Upper lobe of left lung (tissue), 6 donors: Measurements from ENCODE around the gene GUCA2B. TPM values are rescaled to one million over a fixed set of nuclear protein-coding genes. Genes with fewer than 3 reads are reported as not detected.

Experiments
- ATAC-seq, 2 donors: fragments of 200-7000 bp; cut with Tn5 transposase; one replicate each; pipeline ENCODE4 v1.9.1; 2022; ENCODE audit warnings: mild to moderate bottlenecking in 2 of 2, moderate library complexity in 2 of 2; ENCODE audit not compliant: low FRiP score in 2 of 2
- DNase-seq, 2 donors: peaks; one replicate each; pipeline ENCODE4 v3.0.0-alpha.2; 2019 to 2020
- H3K27ac ChIP-seq, 4 donors: fragments of 200-600 bp; sonication (generic); one replicate each; pipeline ENCODE4 v1.5.1; 2016 to 2019
- H3K27me3 ChIP-seq, 4 donors: fragments of 200-600 bp; sonication (generic); one replicate each; pipeline ENCODE4 v1.5.1; 2017 to 2019
- H3K36me3 ChIP-seq, 4 donors: fragments of 200-600 bp; sonication (generic); one replicate each; pipeline ENCODE4 v1.5.1; 2016 to 2019
- H3K4me1 ChIP-seq, 4 donors: fragments of 200-600 bp; sonication (generic); one replicate each; pipeline ENCODE4 v1.5.1; 2018 to 2019
- H3K4me3 ChIP-seq, 4 donors: fragments of 200-600 bp; sonication (generic); one replicate each; pipeline ENCODE4 v1.5.1; 2017 to 2019; ENCODE audit warnings: mild to moderate bottlenecking in 2 of 4, moderate library complexity in 1 of 4
- H3K9me3 ChIP-seq, 4 donors: fragments of 200-600 bp; sonication (generic); one replicate each; pipeline ENCODE4 v1.5.1; 2018 to 2019
- EP300 ChIP-seq, 4 donors: sonication (generic); formaldehyde crosslinking; IDR thresholded peaks; one replicate each; pipeline ENCODE4 v1.5.1; 2017; ENCODE audit warnings: antibody characterized with exemption in 4 of 4, control low read depth in 2 of 4
- POLR2A ChIP-seq, 4 donors: fragments of 450-650 bp; IDR thresholded peaks; one replicate each; pipeline ENCODE4 v1.5.1; 2016 to 2017; ENCODE audit warnings: antibody characterized with exemption in 4 of 4, mild to moderate bottlenecking in 2 of 4
- POLR2AphosphoS5 ChIP-seq, 2 donors: sonication (generic); formaldehyde crosslinking; IDR thresholded peaks; one replicate each; pipeline ENCODE4 v1.5.1; 2017; ENCODE audit warnings: antibody characterized with exemption in 2 of 2
- WGBS, 2 donors: methylation state at CpG; one replicate each; pipeline ENCODE4 v1.1.5; 2017 to 2018; 5-methylcytosine and 5-hydroxymethylcytosine counted together
- total RNA-seq, 6 donors: library from RNA; depleted of rRNA in 4 of 6; stranded (reverse); fragments of >200 nt in 4 of 6; gene quantifications; one replicate each; pipeline versions ENCODE4 v1.1.0 to v1.2.1, GENCODE V29; 2016 to 2021
- TF ChIP-seq, protein P1 (sequence below), 6 experiments: fragments of 450-650 bp in 4 of 6; fragments of 200-600 bp in 2 of 6; sonication (generic) in 2 of 6; IDR thresholded peaks; one replicate each; pipeline ENCODE4 v1.5.1; 2016 to 2019; ENCODE audit warnings: antibody characterized with exemption in 6 of 6
- donor health status: DM: no; HTN: no; CAD: no; lungs with moderate emphysema.
- donor health status: DM: no; HTN: yes; CAD: no; lungs with severe emphysema.

GUCA2B gene
- total RNA-seq, 6 donors from 2014 or later: not detected

DNA sequence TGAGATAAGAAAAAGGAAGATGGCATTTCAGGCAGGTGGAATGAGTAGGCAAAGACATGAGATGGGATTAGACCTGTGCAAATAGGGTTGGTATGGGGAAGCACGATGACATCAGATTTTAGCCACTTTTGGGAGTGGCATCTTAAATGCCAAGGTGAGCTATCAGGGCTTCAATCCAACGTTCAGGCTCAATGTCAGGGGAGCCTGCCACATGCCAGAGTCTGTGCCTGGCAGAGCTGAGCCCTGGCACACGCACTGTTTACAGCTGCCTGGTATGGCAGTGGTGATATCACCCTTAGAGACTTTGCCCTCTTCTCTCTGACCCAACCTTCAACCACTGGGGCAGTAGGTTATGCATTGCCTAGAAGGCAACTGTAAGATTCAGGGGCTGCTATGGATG lies 1.1 kb upstream of the GUCA2B start:
- Histone ChIP-seq H3K9me3 (no peaks in the 10 kb centered on the region), H3K4me1 (peaks cover 0 to under 1% (median 0%) of the 10 kb centered on the region in 4 donors), H3K4me3 (no peak overlapping the region), H3K36me3 (no peaks in the 10 kb centered on the region), H3K27ac (no peak overlapping the region), H3K27me3 (no peaks in the 10 kb centered on the region)
- DNase-seq (no peak), ATAC-seq (peak; percentile 28 to 44)
- TF ChIP-seq, protein P1, sequence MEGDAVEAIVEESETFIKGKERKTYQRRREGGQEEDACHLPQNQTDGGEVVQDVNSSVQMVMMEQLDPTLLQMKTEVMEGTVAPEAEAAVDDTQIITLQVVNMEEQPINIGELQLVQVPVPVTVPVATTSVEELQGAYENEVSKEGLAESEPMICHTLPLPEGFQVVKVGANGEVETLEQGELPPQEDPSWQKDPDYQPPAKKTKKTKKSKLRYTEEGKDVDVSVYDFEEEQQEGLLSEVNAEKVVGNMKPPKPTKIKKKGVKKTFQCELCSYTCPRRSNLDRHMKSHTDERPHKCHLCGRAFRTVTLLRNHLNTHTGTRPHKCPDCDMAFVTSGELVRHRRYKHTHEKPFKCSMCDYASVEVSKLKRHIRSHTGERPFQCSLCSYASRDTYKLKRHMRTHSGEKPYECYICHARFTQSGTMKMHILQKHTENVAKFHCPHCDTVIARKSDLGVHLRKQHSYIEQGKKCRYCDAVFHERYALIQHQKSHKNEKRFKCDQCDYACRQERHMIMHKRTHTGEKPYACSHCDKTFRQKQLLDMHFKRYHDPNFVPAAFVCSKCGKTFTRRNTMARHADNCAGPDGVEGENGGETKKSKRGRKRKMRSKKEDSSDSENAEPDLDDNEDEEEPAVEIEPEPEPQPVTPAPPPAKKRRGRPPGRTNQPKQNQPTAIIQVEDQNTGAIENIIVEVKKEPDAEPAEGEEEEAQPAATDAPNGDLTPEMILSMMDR (IDR thresholded peaks at IDR 0.05): no peak
- TF ChIP-seq POLR2AphosphoS5 (IDR thresholded peaks at IDR 0.05): no peak
- no peak for TF ChIP-seq POLR2A (IDR thresholded peaks at IDR 0.05)
- no peak for TF ChIP-seq EP300 (IDR thresholded peaks at IDR 0.05)
- WGBS, 2 donors: 44 to 75% methylated on average over 3 of the region's 3 CpGs

DNA sequence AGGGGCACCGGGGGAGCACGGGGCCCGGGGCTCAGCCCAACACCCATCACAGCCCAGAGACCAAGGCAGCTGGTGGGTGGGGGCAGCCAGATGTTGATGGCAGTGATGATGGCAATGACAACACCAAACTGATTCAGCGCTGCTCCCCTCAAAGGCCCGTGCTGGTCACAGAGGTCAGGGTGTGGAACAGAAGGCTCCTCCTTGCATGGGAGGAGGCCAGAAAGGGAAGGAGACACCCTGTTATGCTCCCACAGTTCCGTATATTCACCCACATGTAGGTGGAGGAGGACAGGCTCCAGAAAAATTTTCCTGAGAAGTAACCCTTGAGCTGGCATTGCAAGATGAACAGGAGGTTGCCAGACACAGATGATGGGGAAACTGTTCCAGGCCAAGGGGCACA lies 414 bp downstream of the GUCA2B start:
- DNase-seq (no peak), ATAC-seq (no peak)
- Histone ChIP-seq H3K4me1 (no peaks in the 10 kb centered on the region), H3K9me3 (no peaks in the 10 kb centered on the region), H3K27me3 (no peaks in the 10 kb centered on the region), H3K36me3 (no peaks in the 10 kb centered on the region), H3K27ac (no peak overlapping the region), H3K4me3 (no peak overlapping the region)
- TF ChIP-seq, protein P1 (IDR thresholded peaks at IDR 0.05): no peak
- no peak for TF ChIP-seq POLR2AphosphoS5 (IDR thresholded peaks at IDR 0.05)
- no peak for TF ChIP-seq POLR2A (IDR thresholded peaks at IDR 0.05)
- no peak for TF ChIP-seq EP300 (IDR thresholded peaks at IDR 0.05)
- 64 to 81% methylated on average over 6 of the region's 6 CpGs for WGBS, 2 donors

DNA sequence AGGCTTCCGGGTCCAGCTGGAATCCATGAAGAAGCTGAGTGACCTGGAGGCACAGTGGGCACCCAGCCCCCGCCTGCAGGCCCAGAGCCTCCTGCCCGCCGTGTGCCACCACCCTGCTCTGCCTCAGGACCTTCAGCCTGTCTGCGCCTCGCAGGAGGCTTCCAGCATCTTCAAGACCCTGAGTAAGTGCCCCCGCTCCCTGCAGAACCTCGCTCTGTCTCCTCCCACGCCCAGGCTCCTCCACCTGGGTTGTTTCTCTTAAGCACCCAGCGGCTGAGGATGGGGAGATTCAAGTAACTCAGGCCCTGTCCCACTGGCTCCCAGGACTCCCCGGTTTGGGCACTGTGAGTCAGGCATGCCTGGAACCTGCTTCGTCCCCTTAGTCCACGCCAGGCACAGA lies 1.5 kb downstream of the GUCA2B start:
- H3K9me3 ChIP-seq: no peaks in the 10 kb centered on the region
- no peak for DNase-seq
- no peak overlapping the region for H3K27ac ChIP-seq
- no peak for ATAC-seq
- no peaks in the 10 kb centered on the region for H3K36me3 ChIP-seq
- TF ChIP-seq, protein P1 (IDR thresholded peaks at IDR 0.05): no peak
- TF ChIP-seq EP300 (IDR thresholded peaks at IDR 0.05) (no peak), POLR2AphosphoS5 (IDR thresholded peaks at IDR 0.05) (no peak), POLR2A (IDR thresholded peaks at IDR 0.05) (no peak)
- WGBS, 2 donors: 91 to 93% methylated on average over 11 to 13 of the region's 13 CpGs
- no peak overlapping the region for H3K4me3 ChIP-seq
- H3K27me3 ChIP-seq: no peaks in the 10 kb centered on the region
- H3K4me1 ChIP-seq: no peaks in the 10 kb centered on the region

DNA sequence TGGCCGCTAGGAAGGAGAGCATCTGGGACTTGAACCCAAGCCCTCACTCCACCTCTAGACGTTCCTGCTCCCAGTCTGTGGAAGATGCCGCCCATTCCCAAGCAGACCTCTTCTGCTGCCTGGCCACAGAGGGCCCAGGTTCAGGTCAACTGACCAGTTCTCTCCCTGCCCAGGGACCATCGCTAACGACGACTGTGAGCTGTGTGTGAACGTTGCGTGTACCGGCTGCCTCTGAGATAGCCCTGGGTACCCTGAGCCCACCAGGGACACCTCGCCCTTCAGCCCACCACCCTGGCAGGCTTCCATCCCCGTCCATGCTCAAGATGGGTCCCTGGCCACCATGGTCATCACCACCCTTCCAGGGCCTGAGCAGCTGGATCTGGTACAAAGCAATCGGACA lies 2.2 kb downstream of the GUCA2B start:
- WGBS, 2 donors: 88 to 93% methylated on average over 3 to 12 of the region's 12 CpGs
- Histone ChIP-seq H3K9me3 (peaks cover 0 to 1% (median under 1%) of the 10 kb centered on the region in 4 donors), H3K36me3 (no peaks in the 10 kb centered on the region), H3K4me1 (no peaks in the 10 kb centered on the region), H3K27ac (no peak overlapping the region), H3K27me3 (no peaks in the 10 kb centered on the region), H3K4me3 (no peak overlapping the region)
- TF ChIP-seq EP300 (IDR thresholded peaks at IDR 0.05) (no peak), POLR2AphosphoS5 (IDR thresholded peaks at IDR 0.05) (no peak), POLR2A (IDR thresholded peaks at IDR 0.05) (no peak)
- TF ChIP-seq, protein P1 (IDR thresholded peaks at IDR 0.05): no peak
- DNase-seq: no peak
- ATAC-seq: no peak

DNA sequence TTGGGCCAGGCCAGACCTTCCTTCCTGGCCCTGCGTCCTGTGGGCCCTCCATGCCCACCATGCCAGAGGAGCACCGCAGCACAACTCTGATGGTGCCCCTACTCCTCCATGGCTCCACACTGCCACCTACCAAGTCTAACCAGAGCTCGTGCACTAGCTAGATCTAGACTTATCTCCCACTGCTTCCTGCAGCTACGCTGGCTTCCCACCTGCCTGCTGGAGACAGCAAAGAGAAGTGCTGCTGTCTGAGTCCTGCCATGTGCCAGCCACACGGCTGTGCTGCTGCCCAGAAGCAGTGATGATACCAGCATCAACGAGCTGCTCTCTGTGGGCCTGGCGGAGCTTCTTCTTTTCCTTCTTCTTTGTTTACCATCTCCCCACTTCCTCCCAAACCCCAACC lies 4.5 kb downstream of the GUCA2B start:
- Histone ChIP-seq H3K27ac (no peak overlapping the region), H3K27me3 (no peaks in the 10 kb centered on the region), H3K4me1 (no peaks in the 10 kb centered on the region), H3K9me3 (peaks cover 0 to 8% (median 5%) of the 10 kb centered on the region in 4 donors), H3K36me3 (no peaks in the 10 kb centered on the region), H3K4me3 (no peak overlapping the region)
- ATAC-seq: peak in 1 of 2 donors; percentile 13
- TF ChIP-seq POLR2A (IDR thresholded peaks at IDR 0.05): no peak
- TF ChIP-seq, protein P1 (IDR thresholded peaks at IDR 0.05): no peak
- no peak for TF ChIP-seq POLR2AphosphoS5 (IDR thresholded peaks at IDR 0.05)
- TF ChIP-seq EP300 (IDR thresholded peaks at IDR 0.05): no peak
- 53 to 77% methylated on average over 6 to 7 of the region's 7 CpGs for WGBS, 2 donors
- DNase-seq: no peak
